B cell (primary cell): ENCODE data around the gene CYP1B1. TPM values are rescaled to one million over a fixed set of nuclear protein-coding genes. Genes with fewer than 3 reads are reported as not detected.

Experiments used
- ATAC-seq: fragments of 200-7000 bp; cut with Tn5 transposase; one replicate; pipeline ENCODE4 v1.10.0; 2021; ENCODE audit warnings: low read depth, mild to moderate bottlenecking, moderate number of reproducible peaks, moderate library complexity
- CTCF ChIA-PET: fragments of 350-600 bp; sonication (Branson Sonifier 250); formaldehyde crosslinking; loops from one replicate; lab custom pipeline; 2021; ENCODE audit warnings: antibody characterized with exemption, inconsistent platforms; lab: Charles Lee
- POLR2A ChIA-PET: fragments of 350-600 bp; sonication (Branson Sonifier 250); formaldehyde crosslinking; loops from one replicate; lab custom pipeline; 2021; ENCODE audit warnings: antibody characterized with exemption; lab: Charles Lee
- DNase-seq: peaks from one replicate; pipeline ENCODE4 v3.0.0; 2013
- H2AFZ ChIP-seq: 2 replicates; pipeline ENCODE4 v1.6.1; 2012; ENCODE audit warnings: mild to moderate bottlenecking, low read depth, low read length; ENCODE audit not compliant: insufficient read depth, poor library complexity, severe bottlenecking
- H3K27ac ChIP-seq, 2 donors: 1 replicate in 1 of 2; 2 replicates in 1 of 2; pipeline ENCODE4 v1.5.1; 2012 to 2013; ENCODE audit warnings: low read length in 2 of 2, mild to moderate bottlenecking in 2 of 2, moderate library complexity in 1 of 2
- H3K27me3 ChIP-seq, 4 experiments: fragments of 200-600 bp in 1 of 4; sonication (generic) in 1 of 4; replicated peaks in 1 of 4; 1 replicate in 2 of 4; 2 replicates in 2 of 4; pipeline versions ENCODE4 v1.6.1 to v1.7.0; 2013 to 2016; ENCODE audit warnings: low read length in 3 of 4, mild to moderate bottlenecking in 2 of 4, mixed read lengths in 1 of 4, moderate library complexity in 1 of 4; ENCODE audit not compliant: insufficient read depth in 4 of 4, control insufficient read depth in 3 of 4; ENCODE audit errors: control extremely low read depth in 1 of 4
- H3K36me3 ChIP-seq, 2 experiments: replicated peaks in 1 of 2; 1 replicate in 1 of 2; 2 replicates in 1 of 2; pipeline versions ENCODE4 v1.6.1 to v1.7.1; 2013; ENCODE audit warnings: low read length in 1 of 2; ENCODE audit not compliant: insufficient read depth in 2 of 2, control insufficient read depth in 1 of 2; ENCODE audit errors: control extremely low read depth in 1 of 2, extremely low read depth in 1 of 2
- H3K4me1 ChIP-seq, 2 donors: fragments of 200-600 bp in 1 of 2; sonication (generic) in 1 of 2; 1 replicate in 1 of 2; 2 replicates in 1 of 2; pipeline versions ENCODE4 v1.5.1 to v1.6.1; 2013 to 2017; ENCODE audit warnings: low read length in 2 of 2; ENCODE audit not compliant: control insufficient read depth in 2 of 2, insufficient read depth in 2 of 2
- H3K4me2 ChIP-seq: replicated peaks from 2 replicates; pipeline ENCODE3; 2012; ENCODE audit warnings: mild to moderate bottlenecking, low read depth, low read length; ENCODE audit not compliant: poor library complexity, severe bottlenecking
- H3K4me3 ChIP-seq, 5 experiments: fragments of 200-600 bp in 1 of 5; sonication (generic) in 1 of 5; 1 replicate in 3 of 5; 2 replicates in 2 of 5; pipeline versions ENCODE4 v1.5.1 to v1.7.0; 2011 to 2016; ENCODE audit warnings: low read length in 4 of 5, mild to moderate bottlenecking in 4 of 5, low read depth in 2 of 5, control low read depth in 1 of 5, moderate library complexity in 1 of 5; ENCODE audit not compliant: insufficient read depth in 1 of 5; ENCODE audit errors: control extremely low read depth in 1 of 5, extremely low read depth in 1 of 5
- H3K79me2 ChIP-seq: fragments of 200-600 bp; sonication (generic); one replicate; pipeline ENCODE4 v1.6.0; 2016; ENCODE audit warnings: low read length; ENCODE audit not compliant: control insufficient read depth, insufficient read depth
- H3K9ac ChIP-seq: fragments of 200-600 bp; sonication (generic); 2 replicates; pipeline ENCODE4 v1.6.1; 2017; ENCODE audit warnings: mild to moderate bottlenecking, low read length, moderate library complexity
- H3K9me3 ChIP-seq, 3 donors: one replicate each; pipeline versions ENCODE4 v1.6.1 to v1.7.1; 2013; ENCODE audit warnings: low read length in 2 of 3; ENCODE audit not compliant: control insufficient read depth in 2 of 3, insufficient read depth in 1 of 3; ENCODE audit errors: control extremely low read depth in 1 of 3
- H4K20me1 ChIP-seq: 2 replicates; pipeline ENCODE4 v1.6.0; 2012; ENCODE audit warnings: mild to moderate bottlenecking, low read length; ENCODE audit not compliant: insufficient read depth, control insufficient read depth, poor library complexity, severe bottlenecking
- H3K27ac Mint-ChIP-seq: one replicate; pipeline ENCODE4 v1.8.0; 2021; ENCODE audit warnings: mixed read lengths
- H3K27me3 Mint-ChIP-seq: one replicate; pipeline ENCODE4 v1.8.0; 2021; ENCODE audit warnings: mixed read lengths
- H3K4me1 Mint-ChIP-seq: one replicate; pipeline ENCODE4 v1.8.0; 2021; ENCODE audit warnings: mixed read lengths
- H3K4me3 Mint-ChIP-seq: one replicate; pipeline ENCODE4 v1.8.0; 2021; ENCODE audit warnings: mixed read lengths
- H3K9me3 Mint-ChIP-seq: one replicate; pipeline ENCODE4 v1.8.0; 2022; ENCODE audit warnings: mixed read lengths; ENCODE audit not compliant: insufficient read depth
- WGBS: methylation state at CpG from one replicate; pipeline ENCODE4 v1.1.5; 2013; ENCODE audit warnings: missing lambda C conversion rate; ENCODE audit not compliant: insufficient coverage; 5-methylcytosine and 5-hydroxymethylcytosine counted together
- intact Hi-C: fragments of 100-400 bp; cut with micrococcal nuclease; formaldehyde crosslinking; loops from one replicate; pipeline ENCODE4 v1.10.0; 2022
- polyA plus RNA-seq: library from polyadenylated mRNA; depleted of rRNA; stranded (reverse); fragments of >200 nt; gene quantifications from 2 replicates; pipeline ENCODE4 v1.2.3, GENCODE V29; 2012
- total RNA-seq, 2 donors: library from RNA; stranded (reverse); fragments of 120-200 nt in 1 of 2; gene quantifications; 1 replicate in 1 of 2; 2 replicates in 1 of 2; pipeline versions ENCODE4 v1.2.3 to v1.2.4, GENCODE V29; 2013 to 2022
- TF ChIP-seq, protein P1 (sequence below): fragments of 200-600 bp; IDR thresholded peaks from one replicate; pipeline ENCODE4 v1.8.0; 2022; ENCODE audit warnings: antibody characterized with exemption, mild to moderate bottlenecking

Gene CYP1B1
- total and polyA plus RNA-seq, 2 donors (not counting 1 experiment from before 2014, with no cell fraction given) = 0.31 to 0.89 TPM

DNA sequence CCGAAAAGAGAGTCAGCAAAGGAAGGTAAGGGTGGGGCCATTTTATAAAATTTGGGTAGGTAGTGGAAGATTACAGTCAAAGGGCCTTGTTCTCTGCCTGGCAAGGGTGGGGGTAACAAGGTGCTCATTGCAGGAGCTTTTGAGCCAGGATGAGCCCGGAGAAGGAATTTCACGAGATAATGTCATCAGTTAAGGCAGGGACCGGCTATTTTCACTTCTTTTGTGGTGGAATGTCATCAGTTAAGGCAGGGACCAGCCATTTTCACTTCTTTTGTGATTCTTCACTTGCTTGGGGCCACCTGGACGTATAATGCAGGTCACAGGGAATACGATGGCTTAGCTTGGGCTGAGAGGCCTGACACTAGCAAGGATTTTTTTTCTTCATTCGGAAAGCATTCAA, 58.1 kb downstream of the CYP1B1 start:
- no peaks in the 10 kb centered on the region for H3K27me3 ChIP-seq
- no peak overlapping the region for H2AFZ ChIP-seq
- peaks cover 0 to 2% of the 10 kb centered on the region in 2 experiments for H3K36me3 ChIP-seq
- ATAC-seq = no peak
- H3K79me2 ChIP-seq = no peaks in the 10 kb centered on the region
- DNase-seq = no peak
- Mint-ChIP-seq H3K27ac (no peak overlapping the region), H3K9me3 (no peaks in the 10 kb centered on the region), H3K4me1 (no peaks in the 10 kb centered on the region), H3K27me3 (no peaks in the 10 kb centered on the region), H3K4me3 (no peak overlapping the region)
- ChIA-PET CTCF (no interaction called here), POLR2A (no interaction called here)
- TF ChIP-seq, protein P1, sequence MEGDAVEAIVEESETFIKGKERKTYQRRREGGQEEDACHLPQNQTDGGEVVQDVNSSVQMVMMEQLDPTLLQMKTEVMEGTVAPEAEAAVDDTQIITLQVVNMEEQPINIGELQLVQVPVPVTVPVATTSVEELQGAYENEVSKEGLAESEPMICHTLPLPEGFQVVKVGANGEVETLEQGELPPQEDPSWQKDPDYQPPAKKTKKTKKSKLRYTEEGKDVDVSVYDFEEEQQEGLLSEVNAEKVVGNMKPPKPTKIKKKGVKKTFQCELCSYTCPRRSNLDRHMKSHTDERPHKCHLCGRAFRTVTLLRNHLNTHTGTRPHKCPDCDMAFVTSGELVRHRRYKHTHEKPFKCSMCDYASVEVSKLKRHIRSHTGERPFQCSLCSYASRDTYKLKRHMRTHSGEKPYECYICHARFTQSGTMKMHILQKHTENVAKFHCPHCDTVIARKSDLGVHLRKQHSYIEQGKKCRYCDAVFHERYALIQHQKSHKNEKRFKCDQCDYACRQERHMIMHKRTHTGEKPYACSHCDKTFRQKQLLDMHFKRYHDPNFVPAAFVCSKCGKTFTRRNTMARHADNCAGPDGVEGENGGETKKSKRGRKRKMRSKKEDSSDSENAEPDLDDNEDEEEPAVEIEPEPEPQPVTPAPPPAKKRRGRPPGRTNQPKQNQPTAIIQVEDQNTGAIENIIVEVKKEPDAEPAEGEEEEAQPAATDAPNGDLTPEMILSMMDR = no peak
- H3K9me3 ChIP-seq = peaks cover 0 to 9% (median 0%) of the 10 kb centered on the region in 3 donors
- WGBS = 85% methylated on average over 6 of the region's 7 CpGs
- no peaks in the 10 kb centered on the region for H3K4me1 ChIP-seq
- intact Hi-C loops = no loop called here
- H3K27ac ChIP-seq = no peak overlapping the region
- no peak overlapping the region for H3K9ac ChIP-seq
- no peak overlapping the region for H3K4me2 ChIP-seq
- H3K4me3 ChIP-seq = no peak overlapping the region
- no peaks in the 10 kb centered on the region for H4K20me1 ChIP-seq

Other genes starting within 250 kb of the CYP1B1 start
- 6.4 and 6.6 TPM in 2 replicates for gene RMDN2, start 150.9 kb downstream of the CYP1B1 start, total RNA-seq
- gene RMDN2, start 150.9 kb downstream of the CYP1B1 start, polyA plus RNA-seq = 6.6 and 6.8 TPM in 2 replicates